Right cardiac atrium (tissue), 5 donors: ENCODE data around the gene NCK2. TPM values are rescaled to one million over a fixed set of nuclear protein-coding genes. Genes with fewer than 3 reads are reported as not detected.

Source experiments
- ATAC-seq, 2 donors: fragments of 200-7000 bp; cut with Tn5 transposase; one replicate each; pipeline versions ENCODE4 v1.8.0 to v1.9.1; 2020; ENCODE audit warnings: moderate library complexity in 2 of 2, mild to moderate bottlenecking in 1 of 2
- DNase-seq, 3 donors: peaks; one replicate each; pipeline ENCODE4 v3.0.0-alpha.2; 2020
- H3K27ac ChIP-seq: one replicate; pipeline ENCODE4 v1.5.1; 2013; ENCODE audit warnings: mild to moderate bottlenecking, low read length, control low read depth, moderate library complexity
- H3K27me3 ChIP-seq: one replicate; pipeline ENCODE4 v1.6.1; 2013; ENCODE audit not compliant: control insufficient read depth, insufficient read depth
- H3K4me1 ChIP-seq: one replicate; pipeline ENCODE4 v1.6.1; 2013; ENCODE audit warnings: low read length; ENCODE audit not compliant: control insufficient read depth, insufficient read depth
- H3K4me3 ChIP-seq: one replicate; pipeline ENCODE4 v1.5.1; 2013; ENCODE audit warnings: low read length, control low read depth
- H3K9me3 ChIP-seq: one replicate; pipeline ENCODE4 v1.6.1; 2013; ENCODE audit warnings: low read length; ENCODE audit not compliant: control insufficient read depth
- WGBS: extraction: QIAGEN DNeasy Blood & Tissue Kit; methylation state at CpG from one replicate; pipeline ENCODE4 v1.1.7; 2013; 5-methylcytosine and 5-hydroxymethylcytosine counted together
- intact Hi-C, 4 donors: fragments of 100-400 bp; cut with DNase I; formaldehyde crosslinking; loops; one replicate each; pipeline versions ENCODE4 v1.11.0 to v1.14.0; 2022 to 2023
- polyA plus RNA-seq: library from polyadenylated mRNA; stranded (reverse); fragments of 200-250 nt; gene quantifications from one replicate; pipeline ENCODE4 v1.2.3, GENCODE V29; 2013
- total RNA-seq, 4 donors: library from RNA; stranded (reverse); fragmentation: NEBNext Ultra II Directional; extraction: Animal tissue kit (Norgen Biotek cat#: 25700); gene quantifications; one replicate each; pipeline ENCODE4 v1.2.1, GENCODE V29; 2021
- donor health status: healthy with polysubstance abuse.
- donor health status: DM: no; HTN: yes; CAD: no.
- donor health status: DM: no; HTN: no; CAD: no.
- donor health status: DM: no; HTN: yes; CAD: no; lungs with severe emphysema.
- donor health status: DM: yes; HTN: yes; CAD: no.

The NCK2 gene
- total and polyA plus RNA-seq, 5 donors, result 29.9 to 39.5 (median 31.1) TPM

DNA sequence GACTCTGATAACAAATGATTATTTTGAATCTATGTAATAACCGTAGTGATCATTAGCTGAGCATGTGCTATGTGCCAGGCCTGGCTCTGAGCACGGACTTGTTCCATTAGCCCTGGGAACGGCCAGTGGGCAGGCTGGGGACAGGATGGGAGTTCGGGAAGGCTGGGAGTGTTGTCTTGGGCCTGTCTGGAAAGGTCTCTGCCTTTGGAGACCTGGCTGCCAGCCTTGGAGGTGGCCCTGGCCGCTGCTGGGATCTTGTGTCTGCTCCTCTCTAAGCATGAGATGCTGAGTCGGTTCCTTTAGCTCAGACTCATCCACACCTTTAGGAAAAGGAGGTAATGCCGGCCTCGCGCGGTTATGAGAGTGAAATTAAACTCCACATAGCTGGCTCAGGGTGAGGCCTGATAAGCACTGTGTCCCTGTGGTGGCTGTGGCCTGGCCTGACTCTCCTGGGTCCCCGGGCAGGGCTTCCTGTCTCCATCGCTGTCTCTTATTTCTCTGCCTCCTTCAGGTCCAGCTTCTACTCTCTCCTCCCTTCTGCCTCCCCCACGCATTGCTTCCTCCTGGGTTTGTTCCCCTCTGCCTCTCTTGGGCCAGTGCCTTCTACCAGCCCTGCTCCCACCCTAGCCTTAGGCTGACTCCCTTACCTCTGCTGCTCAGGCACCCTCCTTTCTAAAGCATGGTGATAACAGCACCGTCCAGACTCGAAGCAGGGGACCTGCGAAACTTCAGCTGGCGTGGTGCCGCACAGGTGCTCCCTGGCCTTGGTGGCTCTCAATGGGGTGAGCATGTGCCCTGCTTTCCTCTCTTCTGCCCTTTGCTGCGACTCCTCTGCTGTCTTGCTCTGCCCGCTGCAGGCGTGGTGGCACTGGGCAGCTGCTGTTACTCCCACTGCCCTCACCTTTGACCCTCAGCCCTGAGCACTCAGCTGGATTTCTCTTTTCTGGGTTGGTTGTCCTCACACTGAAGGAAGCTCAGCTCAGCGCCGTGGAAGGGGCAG lies 41.8 kb downstream of the NCK2 start:
- intact Hi-C loops, result no loop called here
- H3K4me1 ChIP-seq, result peaks cover 22% of the 10 kb centered on the region
- no peak overlapping the region for H3K27ac ChIP-seq
- no peaks in the 10 kb centered on the region for H3K27me3 ChIP-seq
- no peak overlapping the region for H3K4me3 ChIP-seq
- DNase-seq (no peak), ATAC-seq (peak in 1 of 2 donors; percentile 37)
- 69% methylated on average over 23 of the region's 23 CpGs for WGBS
- H3K9me3 ChIP-seq, result no peaks in the 10 kb centered on the region

DNA sequence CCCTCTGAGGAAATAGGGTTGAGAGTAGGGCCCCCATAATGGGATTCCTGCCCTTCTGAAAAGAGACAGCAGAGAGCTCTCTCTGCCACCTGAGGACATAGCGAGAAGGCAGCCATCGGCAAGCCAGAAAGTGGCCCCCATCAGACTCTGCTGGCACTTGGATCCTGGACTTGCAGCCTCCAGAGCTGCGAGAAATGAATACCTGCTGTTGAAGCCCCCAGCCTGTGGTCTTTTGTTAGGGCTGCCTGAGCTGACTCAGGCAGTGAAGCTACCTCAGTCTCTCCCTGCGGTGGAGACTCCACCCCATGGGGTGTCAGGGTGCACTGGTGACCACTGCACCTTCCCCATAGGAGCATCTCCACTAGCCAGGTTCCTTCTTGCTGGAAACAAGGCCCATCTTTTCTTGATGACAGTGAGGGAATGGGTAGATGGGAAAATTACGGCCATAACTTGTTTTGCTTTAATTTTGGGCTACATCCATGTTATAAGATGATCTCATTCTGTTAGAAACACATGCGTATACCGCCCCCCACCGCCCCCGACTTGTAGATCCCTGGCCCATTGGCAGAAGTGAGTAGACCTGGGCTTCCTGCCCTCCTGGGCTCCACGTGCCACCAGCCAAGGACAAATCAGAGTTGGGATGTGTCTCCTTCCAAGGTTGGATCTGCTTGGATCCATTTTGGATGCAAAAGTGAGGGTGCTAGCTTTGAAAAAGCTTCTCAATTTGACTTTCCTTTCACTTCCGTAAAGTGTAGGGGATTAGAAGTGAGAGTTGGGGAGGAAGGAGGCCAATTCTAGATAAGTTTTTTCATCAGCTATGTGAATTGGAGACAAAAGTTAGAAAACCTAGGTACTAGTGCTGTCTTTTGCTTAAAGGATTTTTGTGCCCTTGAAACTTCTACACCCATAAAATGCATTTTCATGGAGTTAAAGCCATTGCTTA lies 42.9 kb downstream of the NCK2 start:
- WGBS, result 77% methylated on average over 11 of the region's 11 CpGs
- ATAC-seq, result no peak
- Histone ChIP-seq H3K4me3 (no peak overlapping the region), H3K27ac (no peak overlapping the region), H3K9me3 (no peaks in the 10 kb centered on the region), H3K4me1 (peaks cover 23% of the 10 kb centered on the region), H3K27me3 (no peaks in the 10 kb centered on the region)
- intact Hi-C loops, result no loop called here
- DNase-seq, result peak in 2 of 3 donors; percentile 63 to 79

DNA sequence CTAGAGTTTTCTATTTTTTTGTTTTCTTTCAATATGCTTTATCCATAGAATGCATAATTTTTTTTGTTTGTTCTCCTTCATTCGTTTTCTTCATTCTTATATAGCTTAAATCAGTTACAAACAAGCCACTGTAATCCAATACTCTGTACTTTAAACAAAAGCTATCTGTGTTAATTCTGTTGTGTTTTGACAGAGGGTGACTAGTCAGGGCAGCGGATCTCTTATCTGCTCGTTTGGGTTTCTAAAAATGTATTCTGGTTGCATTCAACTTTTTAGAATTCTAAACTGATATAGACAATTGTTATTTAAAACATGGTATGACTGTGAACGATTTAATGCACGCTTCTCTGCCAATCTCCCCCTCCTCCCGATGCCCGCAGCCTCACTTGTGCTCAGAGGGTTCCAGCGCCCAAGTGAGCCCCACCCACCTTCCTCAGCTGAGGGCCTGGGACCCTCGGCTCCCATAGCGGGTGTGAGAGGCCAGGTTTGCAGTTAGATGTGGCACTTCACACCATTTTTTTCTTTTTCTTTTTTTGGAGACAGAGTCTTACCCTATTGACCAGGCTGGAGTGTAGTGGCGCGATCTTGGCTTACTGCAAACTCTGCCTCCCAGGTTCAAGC lies 44.1 kb downstream of the NCK2 start:
- no peak for DNase-seq
- H3K27me3 ChIP-seq, result no peaks in the 10 kb centered on the region
- WGBS, result 74% methylated on average over 12 of the region's 12 CpGs
- no peaks in the 10 kb centered on the region for H3K9me3 ChIP-seq
- H3K4me3 ChIP-seq, result no peak overlapping the region
- intact Hi-C loops, result no loop called here
- H3K27ac ChIP-seq, result no peak overlapping the region
- no peak for ATAC-seq
- H3K4me1 ChIP-seq, result peaks cover 24% of the 10 kb centered on the region

DNA sequence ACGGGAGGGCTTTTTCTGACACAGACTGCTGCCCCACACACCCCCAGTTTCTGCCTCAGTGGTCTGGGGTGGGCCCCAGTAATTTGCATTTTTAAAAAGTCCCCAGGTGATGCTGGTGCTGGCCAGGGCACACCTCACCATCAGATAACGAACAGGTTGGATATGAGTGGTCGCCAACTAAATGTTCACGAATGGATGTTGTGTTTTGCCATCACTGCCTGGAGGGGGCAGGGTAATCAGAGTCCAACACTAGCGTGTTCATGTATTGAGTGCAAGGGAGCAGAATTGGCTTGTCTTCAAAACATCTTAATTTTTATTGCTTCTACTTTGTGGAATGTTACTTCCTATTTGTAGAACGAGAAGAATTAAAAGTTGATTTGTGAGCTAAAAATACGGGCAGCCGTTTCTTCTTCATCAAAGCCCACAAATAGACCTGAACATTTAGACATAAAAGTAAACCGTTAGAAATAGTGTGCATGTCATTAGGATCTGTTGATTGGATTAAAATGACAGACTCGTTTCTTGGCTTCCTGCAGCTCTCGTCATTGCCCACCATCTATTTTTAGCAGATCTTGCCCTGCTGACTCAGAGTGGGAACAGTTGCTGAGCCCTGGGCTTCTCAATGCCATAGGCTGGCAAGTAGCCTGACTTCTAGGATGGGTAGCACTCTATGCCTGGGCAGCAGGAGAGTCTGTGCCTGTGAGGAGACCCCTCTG lies 45.2 kb downstream of the NCK2 start:
- peak overlapping the region; percentile 8 for H3K27ac ChIP-seq
- no peaks in the 10 kb centered on the region for H3K27me3 ChIP-seq
- no peaks in the 10 kb centered on the region for H3K9me3 ChIP-seq
- H3K4me1 ChIP-seq, result peaks cover 24% of the 10 kb centered on the region
- no peak for DNase-seq
- peak; percentile 79 to 83 for ATAC-seq
- no peak overlapping the region for H3K4me3 ChIP-seq
- 40% methylated on average over 11 of the region's 11 CpGs for WGBS
- intact Hi-C loops, result loop anchor here in 1 of 4 donors (10.0 kb wide), 1 partner anchor 45 kb away; the partner anchor contains the start of gene NCK2

DNA sequence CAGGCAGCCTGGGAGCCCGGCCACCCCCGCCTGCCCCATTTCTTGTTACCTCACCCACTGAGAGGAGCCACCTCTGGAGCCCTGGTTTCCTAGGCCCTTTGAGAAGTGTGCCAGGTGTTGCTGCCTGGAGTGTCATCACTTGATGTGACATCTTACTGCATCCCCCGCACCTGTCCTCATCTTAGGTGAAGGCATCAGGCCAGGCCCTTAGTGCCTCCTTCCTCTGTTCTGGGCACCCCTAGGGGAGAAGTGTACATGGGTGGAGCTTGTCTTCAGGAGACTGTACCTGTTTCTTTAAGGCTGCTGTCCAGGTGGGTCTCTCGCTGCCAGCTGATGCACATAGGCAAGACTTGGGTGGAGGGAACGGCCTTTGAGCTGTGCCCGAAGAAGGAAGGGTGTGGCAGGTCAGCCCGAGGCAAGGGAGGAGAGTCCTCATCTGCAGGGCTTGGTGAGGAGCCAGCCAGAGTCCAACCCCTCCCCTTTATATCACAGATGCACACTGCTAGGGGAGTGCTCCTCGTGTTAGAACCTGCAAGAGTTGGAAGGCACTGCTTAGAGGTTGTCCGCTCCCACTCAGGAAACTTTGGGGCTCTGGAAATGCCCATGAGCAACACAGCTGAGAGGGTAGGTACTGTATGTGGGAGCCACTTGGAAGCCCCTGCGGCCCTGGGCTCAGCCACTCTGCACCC lies 45.9 kb downstream of the NCK2 start:
- DNase-seq (peak in 1 of 3 donors; percentile 63), ATAC-seq (peak; percentile 56 to 59)
- 55% methylated on average over 10 of the region's 10 CpGs for whole genome bisulfite sequencing
- peaks cover 26% of the 10 kb centered on the region for H3K4me1 ChIP-seq
- no peaks in the 10 kb centered on the region for H3K27me3 ChIP-seq
- no peaks in the 10 kb centered on the region for H3K9me3 ChIP-seq
- H3K27ac ChIP-seq, result no peak overlapping the region
- no peak overlapping the region for H3K4me3 ChIP-seq
- intact Hi-C loops, result loop anchor here in 1 of 4 donors (10.0 kb wide), 1 partner anchor 46 kb away; the partner anchor contains the start of gene NCK2

DNA sequence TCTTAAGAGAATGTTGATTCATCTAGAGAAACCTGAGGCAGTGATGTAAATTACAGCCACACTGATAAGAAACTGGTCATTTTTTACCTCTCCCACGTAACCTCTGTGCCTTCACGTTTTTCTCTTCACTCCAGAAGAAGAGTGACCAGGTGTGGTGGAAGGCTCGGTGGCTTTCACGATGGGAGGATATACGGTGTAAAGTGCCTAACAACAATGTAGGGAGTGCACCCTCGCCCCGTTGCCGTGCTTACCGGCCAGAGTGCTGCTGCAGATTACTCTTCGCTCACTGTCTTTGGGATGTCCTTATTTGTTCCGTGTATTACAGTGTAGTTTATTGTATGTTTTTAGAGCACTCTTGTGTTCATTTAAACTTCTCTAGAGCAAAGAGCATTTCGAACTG lies 46.5 kb downstream of the NCK2 start:
- no peak for ATAC-seq
- DNase-seq, result no peak
- Histone ChIP-seq H3K9me3 (no peaks in the 10 kb centered on the region), H3K4me3 (no peak overlapping the region), H3K4me1 (peaks cover 26% of the 10 kb centered on the region), H3K27me3 (no peaks in the 10 kb centered on the region), H3K27ac (no peak overlapping the region)
- 88% methylated on average over 12 of the region's 12 CpGs for WGBS
- intact Hi-C loops, result loop anchor here in 1 of 4 donors (10.0 kb wide), 1 partner anchor 46 kb away; the partner anchor contains the start of gene NCK2

DNA sequence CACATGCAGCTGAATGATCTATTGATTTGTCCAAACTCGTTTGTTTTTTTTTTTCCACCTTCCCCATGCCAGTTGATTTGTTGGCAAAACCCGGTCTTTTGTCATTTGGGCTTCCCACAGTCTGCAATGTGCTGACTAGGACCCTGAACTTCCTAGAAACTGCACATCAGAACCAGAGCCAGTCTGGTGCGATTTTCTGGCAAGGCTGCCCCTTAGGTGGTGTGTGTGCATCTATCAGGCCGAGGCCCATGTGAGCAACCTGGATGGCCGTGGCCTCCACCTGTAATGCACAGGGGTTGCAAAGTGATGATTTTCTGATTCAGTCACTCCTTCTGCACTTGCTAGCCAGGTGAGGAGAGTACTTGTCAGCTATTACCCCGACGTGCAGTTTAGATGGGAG lies 47.8 kb downstream of the NCK2 start:
- 92% methylated on average over 7 of the region's 7 CpGs for WGBS
- Histone ChIP-seq H3K27ac (no peak overlapping the region), H3K27me3 (no peaks in the 10 kb centered on the region), H3K4me1 (peaks cover 25% of the 10 kb centered on the region), H3K4me3 (no peak overlapping the region), H3K9me3 (no peaks in the 10 kb centered on the region)
- intact Hi-C loops, result loop anchor here in 1 of 4 donors (10.0 kb wide), 1 partner anchor 48 kb away; the partner anchor contains the start of gene NCK2
- no peak for ATAC-seq
- no peak for DNase-seq

DNA sequence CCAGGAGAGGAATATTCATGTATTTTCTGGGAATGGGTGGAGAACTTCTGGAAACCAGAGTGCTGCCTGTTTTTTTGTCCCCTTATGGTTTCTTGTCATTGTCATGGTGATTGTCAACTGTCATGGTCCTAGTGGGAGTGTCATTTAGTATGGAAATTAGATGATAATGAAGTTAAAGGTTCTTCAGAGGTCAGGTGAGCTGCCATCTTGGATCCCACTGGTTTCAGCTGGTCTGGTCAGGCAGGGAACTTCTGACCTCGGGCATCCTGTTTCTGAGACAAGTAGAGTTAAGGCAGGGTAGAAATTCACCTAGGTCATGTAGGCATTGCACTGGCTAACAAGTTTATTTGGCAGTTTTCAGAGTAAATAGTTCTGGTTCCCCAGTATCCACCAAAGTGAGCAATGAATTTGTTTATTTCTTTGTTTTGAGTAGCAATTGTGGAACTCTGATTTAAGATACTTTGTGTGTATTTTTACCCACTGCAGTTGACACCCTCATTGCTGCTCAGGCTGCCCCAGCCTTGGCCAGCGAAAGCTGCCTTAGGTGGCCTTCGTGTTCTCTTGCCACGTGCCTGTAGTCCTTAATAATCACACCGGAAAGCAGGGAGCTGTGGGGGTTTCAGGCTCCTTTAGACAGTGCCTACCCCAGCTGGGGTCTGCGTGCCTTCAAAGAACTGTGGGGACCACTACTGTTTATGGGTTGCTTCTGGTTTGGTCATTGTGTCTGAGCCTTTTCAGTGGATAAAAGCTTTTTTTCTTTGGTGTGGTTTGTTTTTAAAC lies 48.7 kb downstream of the NCK2 start:
- no peak for ATAC-seq
- WGBS, result 94% methylated on average over 6 of the region's 6 CpGs
- Histone ChIP-seq H3K9me3 (no peaks in the 10 kb centered on the region), H3K27ac (no peak overlapping the region), H3K27me3 (no peaks in the 10 kb centered on the region), H3K4me1 (peaks cover 25% of the 10 kb centered on the region), H3K4me3 (no peak overlapping the region)
- no peak for DNase-seq
- intact Hi-C loops, result loop anchor here in 1 of 4 donors (10.0 kb wide), 1 partner anchor 49 kb away; the partner anchor contains the start of gene NCK2

DNA sequence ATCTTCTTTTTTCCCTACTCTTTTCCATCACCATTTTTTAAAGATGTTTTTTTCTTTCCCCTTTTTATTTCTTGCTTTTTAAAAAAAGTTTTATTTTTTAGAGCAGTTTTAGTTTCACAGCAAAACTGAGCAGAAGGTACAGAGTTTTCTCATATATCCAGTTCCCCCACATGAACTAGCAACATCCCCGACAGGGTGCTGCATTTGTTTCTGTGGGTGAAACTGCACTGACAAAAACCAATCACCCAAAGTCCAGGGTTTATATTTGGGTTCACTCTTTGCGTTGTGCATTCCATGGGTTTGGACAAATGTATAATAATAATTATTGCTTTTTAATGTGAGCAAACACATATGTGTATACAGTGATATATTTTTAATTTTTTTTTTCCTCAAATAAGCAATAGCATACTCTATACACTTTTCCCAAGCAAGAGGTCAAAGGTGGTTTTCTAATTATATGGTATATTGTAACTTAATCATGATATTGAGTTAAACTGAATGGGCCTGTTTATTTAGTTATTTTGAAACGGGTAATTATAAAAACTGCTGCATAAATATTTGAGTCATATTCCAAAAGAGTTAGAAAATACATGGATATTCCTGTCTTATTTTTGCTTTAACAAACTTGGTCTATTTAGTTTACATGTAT lies 50.3 kb downstream of the NCK2 start:
- DNase-seq, result no peak
- H3K27me3 ChIP-seq, result no peaks in the 10 kb centered on the region
- WGBS, result 51% methylated on average over 3 of the region's 3 CpGs
- no peak overlapping the region for H3K4me3 ChIP-seq
- ATAC-seq, result no peak
- no peaks in the 10 kb centered on the region for H3K9me3 ChIP-seq
- H3K4me1 ChIP-seq, result peaks cover 23% of the 10 kb centered on the region
- H3K27ac ChIP-seq, result no peak overlapping the region
- intact Hi-C loops, result loop anchor here in 1 of 4 donors (10.0 kb wide), 1 partner anchor 50 kb away; the partner anchor contains the start of gene NCK2
